ENCODE data around the gene PPARD.

DNA sequence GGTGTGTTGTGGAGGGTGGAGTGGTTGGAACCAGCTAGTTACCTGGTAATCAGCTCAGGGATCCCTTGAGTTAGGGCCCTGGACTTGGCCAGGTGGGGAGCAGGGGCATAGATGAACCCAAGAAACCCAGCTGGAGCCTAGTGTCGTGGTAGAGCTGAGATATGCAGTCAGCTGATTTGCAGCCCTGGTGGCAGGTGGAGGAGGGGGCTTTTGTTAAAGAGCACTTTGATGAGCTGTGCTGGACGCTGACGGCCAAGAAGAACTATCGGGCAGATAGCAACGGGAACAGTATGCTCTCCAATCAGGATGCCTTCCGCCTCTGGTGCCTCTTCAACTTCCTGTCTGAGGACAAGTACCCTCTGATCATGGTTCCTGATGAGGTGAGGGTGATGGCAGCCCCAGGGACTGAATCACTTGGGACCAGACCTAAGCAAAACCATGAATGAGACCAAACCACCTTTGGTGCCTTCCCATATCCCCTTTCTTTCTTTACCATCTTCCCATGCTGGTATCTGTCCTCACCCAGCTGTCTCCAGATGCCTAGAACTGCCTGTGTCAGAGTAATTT, 32.0 kb upstream of the PPARD start:
- TF ChIP-seq, protein P1, sequence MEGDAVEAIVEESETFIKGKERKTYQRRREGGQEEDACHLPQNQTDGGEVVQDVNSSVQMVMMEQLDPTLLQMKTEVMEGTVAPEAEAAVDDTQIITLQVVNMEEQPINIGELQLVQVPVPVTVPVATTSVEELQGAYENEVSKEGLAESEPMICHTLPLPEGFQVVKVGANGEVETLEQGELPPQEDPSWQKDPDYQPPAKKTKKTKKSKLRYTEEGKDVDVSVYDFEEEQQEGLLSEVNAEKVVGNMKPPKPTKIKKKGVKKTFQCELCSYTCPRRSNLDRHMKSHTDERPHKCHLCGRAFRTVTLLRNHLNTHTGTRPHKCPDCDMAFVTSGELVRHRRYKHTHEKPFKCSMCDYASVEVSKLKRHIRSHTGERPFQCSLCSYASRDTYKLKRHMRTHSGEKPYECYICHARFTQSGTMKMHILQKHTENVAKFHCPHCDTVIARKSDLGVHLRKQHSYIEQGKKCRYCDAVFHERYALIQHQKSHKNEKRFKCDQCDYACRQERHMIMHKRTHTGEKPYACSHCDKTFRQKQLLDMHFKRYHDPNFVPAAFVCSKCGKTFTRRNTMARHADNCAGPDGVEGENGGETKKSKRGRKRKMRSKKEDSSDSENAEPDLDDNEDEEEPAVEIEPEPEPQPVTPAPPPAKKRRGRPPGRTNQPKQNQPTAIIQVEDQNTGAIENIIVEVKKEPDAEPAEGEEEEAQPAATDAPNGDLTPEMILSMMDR (IDR thresholded peaks at IDR 0.05) = no peak
- TF ChIP-seq POLR2A (IDR thresholded peaks at IDR 0.05) = no peak

Measured in suprapubic skin (tissue), 3 donors.